Testis (tissue), 3 donors: ENCODE results near the gene ZSCAN10. TPM values are rescaled to one million over a fixed set of nuclear protein-coding genes. Genes with fewer than 3 reads are reported as not detected.
"Not testable (repeated sequence)": the region's sequence is repeated elsewhere in the genome, so short reads cannot be mapped to it uniquely, and the experiment has no call there.

Experiments used
- DNase-seq: peaks from one replicate; pipeline ENCODE4 v3.0.0-alpha.2; 2019
- H3K27ac ChIP-seq, 2 donors: fragments of 200-600 bp; sonication (generic); one replicate each; pipeline ENCODE4 v1.5.1; 2019
- H3K27me3 ChIP-seq: fragments of 200-600 bp; sonication (generic); one replicate; pipeline ENCODE4 v1.5.1; 2019
- H3K36me3 ChIP-seq: fragments of 200-600 bp; sonication (generic); one replicate; pipeline ENCODE4 v1.5.1; 2017; ENCODE audit warnings: low read depth; ENCODE audit errors: missing control alignments
- H3K4me1 ChIP-seq: fragments of 200-600 bp; sonication (generic); one replicate; pipeline ENCODE4 v1.5.1; 2019
- H3K4me3 ChIP-seq, 2 donors: fragments of 200-600 bp; sonication (generic); one replicate each; pipeline ENCODE4 v1.5.1; 2017 to 2019
- H3K9me3 ChIP-seq: fragments of 200-600 bp; sonication (generic); one replicate; pipeline ENCODE4 v1.5.1; 2017
- POLR2A ChIP-seq: fragments of 450-650 bp; IDR thresholded peaks from one replicate; pipeline ENCODE4 v1.6.1; 2017; ENCODE audit warnings: antibody characterized with exemption, mild to moderate bottlenecking, moderate library complexity
- WGBS, 2 donors: methylation state at CpG; one replicate each; pipeline ENCODE4 v1.1.5; 2018; 5-methylcytosine and 5-hydroxymethylcytosine counted together
- intact Hi-C: fragments of 100-400 bp; cut with DNase I; formaldehyde crosslinking; loops from one replicate; pipeline ENCODE4 v1.15.1; 2023; ENCODE audit warnings: low total_unique reads
- polyA plus RNA-seq: library from polyadenylated mRNA; stranded (reverse); fragments of 350-450 nt; fragmentation: Illumina TruSeq; extraction: RNeasy Lipid Tissue Mini Kit (QIAGEN cat#74804); gene quantifications from one replicate; pipeline ENCODE4 v1.2.3, GENCODE V29; 2014; ENCODE audit warnings: low read depth, low replicate concordance; ENCODE audit not compliant: insufficient read depth
- total RNA-seq, 2 donors: library from RNA; depleted of rRNA; stranded (reverse); fragments of >200 nt; gene quantifications; one replicate each; pipeline ENCODE4 v1.2.3, GENCODE V29; 2016
- TF ChIP-seq, protein P1 (sequence below), 3 experiments: fragments of 450-650 bp in 2 of 3; fragments of 200-600 bp in 1 of 3; sonication (generic) in 1 of 3; IDR thresholded peaks; one replicate each; pipeline ENCODE4 v1.5.1; 2016 to 2019; ENCODE audit warnings: antibody characterized with exemption in 3 of 3, mild to moderate bottlenecking in 2 of 3, moderate library complexity in 1 of 3

The ZSCAN10 gene
- total and polyA plus RNA-seq, 3 donors from 2014 or later = 0.79 to 0.93 (median 0.91) TPM

DNA sequence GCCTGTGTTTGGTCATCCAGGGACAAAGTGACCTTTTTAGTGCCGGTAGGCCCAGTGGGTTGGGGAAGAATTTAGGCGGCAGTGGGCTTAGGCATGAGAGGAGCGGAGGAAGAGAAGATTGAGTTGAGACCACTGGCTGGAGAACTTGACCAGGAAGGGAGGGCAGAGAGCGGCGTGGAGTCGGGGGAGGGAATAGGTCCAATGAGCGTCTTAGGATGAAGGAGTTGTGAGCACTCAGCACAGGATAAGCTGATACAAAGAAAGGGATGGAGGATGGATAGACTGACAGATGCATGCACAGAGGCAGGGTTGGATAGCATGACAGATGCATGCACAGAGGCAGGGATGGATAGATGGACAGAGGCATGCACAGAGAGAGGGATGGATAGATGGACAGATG, 25.6 kb downstream of the ZSCAN10 start:
- H3K9me3 ChIP-seq = no peaks in the 10 kb centered on the region
- H3K4me1 ChIP-seq = peaks cover 5% of the 10 kb centered on the region
- H3K27me3 ChIP-seq = no peaks in the 10 kb centered on the region
- intact Hi-C loops = no loop called here
- 90 to 97% methylated on average over 7 of the region's 7 CpGs for WGBS, 2 donors
- DNase-seq = no peak
- TF ChIP-seq, protein P1, sequence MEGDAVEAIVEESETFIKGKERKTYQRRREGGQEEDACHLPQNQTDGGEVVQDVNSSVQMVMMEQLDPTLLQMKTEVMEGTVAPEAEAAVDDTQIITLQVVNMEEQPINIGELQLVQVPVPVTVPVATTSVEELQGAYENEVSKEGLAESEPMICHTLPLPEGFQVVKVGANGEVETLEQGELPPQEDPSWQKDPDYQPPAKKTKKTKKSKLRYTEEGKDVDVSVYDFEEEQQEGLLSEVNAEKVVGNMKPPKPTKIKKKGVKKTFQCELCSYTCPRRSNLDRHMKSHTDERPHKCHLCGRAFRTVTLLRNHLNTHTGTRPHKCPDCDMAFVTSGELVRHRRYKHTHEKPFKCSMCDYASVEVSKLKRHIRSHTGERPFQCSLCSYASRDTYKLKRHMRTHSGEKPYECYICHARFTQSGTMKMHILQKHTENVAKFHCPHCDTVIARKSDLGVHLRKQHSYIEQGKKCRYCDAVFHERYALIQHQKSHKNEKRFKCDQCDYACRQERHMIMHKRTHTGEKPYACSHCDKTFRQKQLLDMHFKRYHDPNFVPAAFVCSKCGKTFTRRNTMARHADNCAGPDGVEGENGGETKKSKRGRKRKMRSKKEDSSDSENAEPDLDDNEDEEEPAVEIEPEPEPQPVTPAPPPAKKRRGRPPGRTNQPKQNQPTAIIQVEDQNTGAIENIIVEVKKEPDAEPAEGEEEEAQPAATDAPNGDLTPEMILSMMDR (IDR thresholded peaks at IDR 0.05) = no peak
- no peak for TF ChIP-seq POLR2A
- H3K4me3 ChIP-seq = no peak overlapping the region
- H3K27ac ChIP-seq = no peak overlapping the region
- no peaks in the 10 kb centered on the region for H3K36me3 ChIP-seq

DNA sequence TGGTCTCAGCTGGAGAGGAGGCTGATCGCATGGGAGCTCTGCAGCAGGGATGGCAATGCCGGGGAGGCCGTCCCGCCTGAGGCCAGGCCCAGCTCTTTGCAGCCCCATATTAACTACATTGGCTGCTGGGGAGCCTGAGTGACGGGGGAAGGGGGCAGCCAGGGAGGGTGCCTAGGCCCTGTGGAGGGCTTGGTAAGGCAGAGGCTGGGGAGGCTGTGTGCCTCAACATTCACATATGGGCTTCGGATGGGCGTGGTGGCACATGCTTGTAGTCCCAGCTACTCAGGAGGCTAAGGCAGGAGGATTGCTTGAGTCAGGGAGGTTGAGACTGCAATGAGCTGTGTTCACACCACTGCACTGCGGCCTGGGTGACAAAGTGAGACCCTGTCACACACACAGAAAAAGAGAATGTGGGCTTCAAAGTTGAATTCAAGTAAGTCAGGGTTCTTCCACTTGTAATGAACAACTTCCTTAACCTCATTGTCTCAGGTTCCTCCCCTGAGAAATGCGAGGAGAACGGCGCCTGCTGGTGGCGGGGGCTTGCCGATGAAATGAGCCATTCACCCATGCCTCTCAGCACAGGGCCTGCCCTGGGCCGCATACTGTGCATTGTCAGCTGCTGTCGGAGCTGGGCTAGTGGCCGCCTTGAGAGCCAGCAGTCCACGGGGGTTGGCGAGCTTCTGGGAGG, 26.4 kb downstream of the ZSCAN10 start:
- intact Hi-C loops, DNase-seq: not testable (repeated sequence)

DNA sequence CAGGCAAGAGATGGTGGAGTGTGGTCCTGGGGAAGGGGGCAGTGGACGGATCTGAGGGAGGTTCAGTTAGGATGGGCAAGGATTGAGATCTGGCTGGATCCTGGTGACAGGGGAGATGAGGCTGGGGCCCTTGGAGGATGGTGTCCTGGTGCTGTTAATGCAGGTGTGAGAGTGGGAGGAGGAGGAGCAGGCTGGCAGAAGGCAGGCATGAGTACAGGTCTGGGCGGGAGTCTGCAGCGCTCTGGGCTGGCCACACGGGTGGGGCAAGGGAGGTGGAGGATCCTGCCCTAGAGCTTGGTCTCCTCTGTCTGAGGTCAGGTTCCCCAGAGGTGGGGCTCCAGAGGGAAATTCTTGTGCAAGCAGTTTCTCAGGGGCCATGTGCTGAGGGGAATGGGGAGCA, 26.9 kb downstream of the ZSCAN10 start:
- H3K36me3 ChIP-seq, H3K4me1 ChIP-seq, H3K9me3 ChIP-seq, intact Hi-C loops, H3K27ac ChIP-seq, H3K4me3 ChIP-seq, H3K27me3 ChIP-seq, DNase-seq: not testable (repeated sequence)
- 69 to 71% methylated on average over 3 to 4 of the region's 4 CpGs for WGBS, 2 donors

More for the DNA sequence above, 26.4 kb downstream of the ZSCAN10 start:
- not testable (repeated sequence) for H3K4me1 ChIP-seq, H3K36me3 ChIP-seq, H3K27ac ChIP-seq, H3K27me3 ChIP-seq, H3K4me3 ChIP-seq, H3K9me3 ChIP-seq
- WGBS, 2 donors = 96% methylated on average over 15 of the region's 18 CpGs; no CpG with 5 or more reads in 1 of the 2 donors

DNA sequence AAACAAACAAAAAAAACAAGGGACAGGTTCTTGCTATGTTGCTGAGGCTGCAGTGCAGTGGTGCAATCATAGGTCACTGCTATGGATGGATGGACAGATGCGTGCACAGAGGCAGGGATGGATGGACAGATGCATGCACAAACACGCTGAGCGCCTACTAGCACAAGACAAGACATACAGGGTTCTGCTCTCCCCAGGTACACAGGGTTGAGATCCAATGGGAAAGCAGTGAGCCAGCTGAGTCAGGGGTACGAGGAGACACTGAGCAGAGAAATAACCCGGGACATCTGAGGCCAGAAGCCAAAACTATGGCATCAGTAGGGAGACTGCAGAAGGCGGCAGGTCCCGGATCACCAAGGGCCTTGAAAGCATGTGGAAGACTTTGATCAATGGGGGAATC, 27.4 kb downstream of the ZSCAN10 start:
- no peaks in the 10 kb centered on the region for H3K27me3 ChIP-seq
- H3K4me3 ChIP-seq = no peak overlapping the region
- H3K9me3 ChIP-seq = no peaks in the 10 kb centered on the region
- peaks cover 5% of the 10 kb centered on the region for H3K4me1 ChIP-seq
- WGBS, 2 donors = 93 to 94% methylated on average over 7 of the region's 7 CpGs
- no peaks in the 10 kb centered on the region for H3K36me3 ChIP-seq
- intact Hi-C loops = no loop called here
- H3K27ac ChIP-seq = no peak overlapping the region
- TF ChIP-seq, protein P1 (IDR thresholded peaks at IDR 0.05) = no peak
- TF ChIP-seq POLR2A = no peak
- DNase-seq = no peak

DNA sequence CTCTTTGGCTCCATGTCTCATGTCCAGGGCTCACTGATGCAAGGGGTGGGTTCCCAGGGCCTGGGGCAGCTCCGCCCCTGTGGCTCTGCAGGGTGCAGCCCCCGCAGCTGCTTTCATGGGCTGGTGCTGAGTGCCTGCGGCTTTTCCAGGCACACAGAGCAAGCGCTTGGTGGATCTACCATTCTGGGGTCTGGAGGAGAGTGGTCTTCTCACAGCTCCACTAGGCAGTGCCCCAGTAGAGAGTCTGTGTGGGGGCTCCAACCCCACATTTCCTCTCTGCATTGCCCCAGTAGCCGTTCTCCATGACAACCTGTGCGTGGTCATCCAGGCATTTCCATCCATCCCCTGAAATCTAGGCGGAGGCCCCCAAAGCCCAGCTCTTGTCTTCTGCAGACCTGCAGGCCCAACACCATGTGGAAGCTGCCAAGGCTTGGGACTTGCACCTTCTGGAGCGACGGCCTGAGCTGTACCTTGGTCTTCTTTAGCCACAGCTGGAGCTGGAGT, 28.4 kb downstream of the ZSCAN10 start:
- peaks cover 7% of the 10 kb centered on the region for H3K4me1 ChIP-seq
- no peaks in the 10 kb centered on the region for H3K36me3 ChIP-seq
- DNase-seq = no peak
- intact Hi-C loops = no loop called here
- no peaks in the 10 kb centered on the region for H3K9me3 ChIP-seq
- 91 to 93% methylated on average over 9 of the region's 9 CpGs for WGBS, 2 donors
- no peak overlapping the region for H3K27ac ChIP-seq
- no peaks in the 10 kb centered on the region for H3K27me3 ChIP-seq
- no peak overlapping the region for H3K4me3 ChIP-seq
- TF ChIP-seq POLR2A = no peak
- TF ChIP-seq, protein P1 (IDR thresholded peaks at IDR 0.05) = no peak

DNA sequence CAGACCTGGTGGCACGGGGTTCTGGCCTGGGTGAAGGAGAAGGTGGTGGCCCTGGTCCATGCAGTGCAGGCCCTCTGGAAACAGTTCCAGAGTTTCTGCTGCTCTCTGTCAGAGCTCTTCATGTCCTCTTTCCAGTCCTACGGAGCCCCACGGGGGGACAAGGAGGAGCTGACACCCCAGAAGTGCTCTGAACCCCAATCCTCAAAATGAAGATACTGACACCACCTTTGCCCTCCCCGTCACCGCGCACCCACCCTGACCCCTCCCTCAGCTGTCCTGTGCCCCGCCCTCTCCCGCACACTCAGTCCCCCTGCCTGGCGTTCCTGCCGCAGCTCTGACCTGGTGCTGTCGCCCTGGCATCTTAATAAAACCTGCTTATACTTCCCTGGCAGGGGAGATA, 29.9 kb downstream of the ZSCAN10 start:
- intact Hi-C loops, H3K27me3 ChIP-seq, H3K27ac ChIP-seq, H3K36me3 ChIP-seq, H3K9me3 ChIP-seq, H3K4me3 ChIP-seq, DNase-seq: not testable (repeated sequence)
- WGBS, 2 donors = 92 to 93% methylated on average over 10 to 11 of the region's 11 CpGs
- H3K4me1 ChIP-seq = peaks cover 13% of the 10 kb centered on the region
